ENCODE data around the gene AKAP17A.

DNA sequence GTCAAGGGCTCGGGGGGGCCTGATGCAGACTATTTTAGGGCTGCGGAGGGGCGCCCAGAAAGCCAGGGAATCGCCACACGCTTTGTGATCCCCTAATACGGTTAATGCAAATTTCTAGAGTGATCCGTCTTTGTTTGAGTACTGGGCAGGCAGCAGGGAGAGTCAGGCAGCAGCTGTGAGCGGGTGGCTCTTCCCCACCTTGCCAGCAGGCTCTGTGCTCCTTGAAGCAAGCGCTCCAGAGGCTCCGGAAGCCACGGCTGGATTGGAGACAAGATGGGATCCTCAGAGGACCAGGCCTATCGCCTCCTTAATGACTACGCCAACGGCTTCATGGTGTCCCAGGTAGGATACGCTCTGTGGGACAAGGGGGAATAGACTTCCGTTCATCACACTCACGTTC is 23.5 kb downstream of the AKAP17A start, which contains the start of gene ASMT:
- TF ChIP-seq YY1 (IDR thresholded peaks at IDR 0.05), result no peak
- TF ChIP-seq, protein P1, sequence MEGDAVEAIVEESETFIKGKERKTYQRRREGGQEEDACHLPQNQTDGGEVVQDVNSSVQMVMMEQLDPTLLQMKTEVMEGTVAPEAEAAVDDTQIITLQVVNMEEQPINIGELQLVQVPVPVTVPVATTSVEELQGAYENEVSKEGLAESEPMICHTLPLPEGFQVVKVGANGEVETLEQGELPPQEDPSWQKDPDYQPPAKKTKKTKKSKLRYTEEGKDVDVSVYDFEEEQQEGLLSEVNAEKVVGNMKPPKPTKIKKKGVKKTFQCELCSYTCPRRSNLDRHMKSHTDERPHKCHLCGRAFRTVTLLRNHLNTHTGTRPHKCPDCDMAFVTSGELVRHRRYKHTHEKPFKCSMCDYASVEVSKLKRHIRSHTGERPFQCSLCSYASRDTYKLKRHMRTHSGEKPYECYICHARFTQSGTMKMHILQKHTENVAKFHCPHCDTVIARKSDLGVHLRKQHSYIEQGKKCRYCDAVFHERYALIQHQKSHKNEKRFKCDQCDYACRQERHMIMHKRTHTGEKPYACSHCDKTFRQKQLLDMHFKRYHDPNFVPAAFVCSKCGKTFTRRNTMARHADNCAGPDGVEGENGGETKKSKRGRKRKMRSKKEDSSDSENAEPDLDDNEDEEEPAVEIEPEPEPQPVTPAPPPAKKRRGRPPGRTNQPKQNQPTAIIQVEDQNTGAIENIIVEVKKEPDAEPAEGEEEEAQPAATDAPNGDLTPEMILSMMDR (IDR thresholded peaks at IDR 0.05; ENCODE audit: low read depth, low read length, missing input control), result no peak
- TF ChIP-seq RAD21 (IDR thresholded peaks at IDR 0.05), result no peak
- no peak for TF ChIP-seq SP1 (IDR thresholded peaks at IDR 0.05)
- TF ChIP-seq, protein P2, sequence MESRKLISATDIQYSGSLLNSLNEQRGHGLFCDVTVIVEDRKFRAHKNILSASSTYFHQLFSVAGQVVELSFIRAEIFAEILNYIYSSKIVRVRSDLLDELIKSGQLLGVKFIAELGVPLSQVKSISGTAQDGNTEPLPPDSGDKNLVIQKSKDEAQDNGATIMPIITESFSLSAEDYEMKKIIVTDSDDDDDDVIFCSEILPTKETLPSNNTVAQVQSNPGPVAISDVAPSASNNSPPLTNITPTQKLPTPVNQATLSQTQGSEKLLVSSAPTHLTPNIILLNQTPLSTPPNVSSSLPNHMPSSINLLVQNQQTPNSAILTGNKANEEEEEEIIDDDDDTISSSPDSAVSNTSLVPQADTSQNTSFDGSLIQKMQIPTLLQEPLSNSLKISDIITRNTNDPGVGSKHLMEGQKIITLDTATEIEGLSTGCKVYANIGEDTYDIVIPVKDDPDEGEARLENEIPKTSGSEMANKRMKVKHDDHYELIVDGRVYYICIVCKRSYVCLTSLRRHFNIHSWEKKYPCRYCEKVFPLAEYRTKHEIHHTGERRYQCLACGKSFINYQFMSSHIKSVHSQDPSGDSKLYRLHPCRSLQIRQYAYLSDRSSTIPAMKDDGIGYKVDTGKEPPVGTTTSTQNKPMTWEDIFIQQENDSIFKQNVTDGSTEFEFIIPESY (IDR thresholded peaks at IDR 0.05), result no peak
- no peak for TF ChIP-seq JUND (IDR thresholded peaks at IDR 0.05)
- TF ChIP-seq TAF1 (conservative IDR thresholded peaks at IDR 0.05), result no peak
- TF ChIP-seq, protein P3, sequence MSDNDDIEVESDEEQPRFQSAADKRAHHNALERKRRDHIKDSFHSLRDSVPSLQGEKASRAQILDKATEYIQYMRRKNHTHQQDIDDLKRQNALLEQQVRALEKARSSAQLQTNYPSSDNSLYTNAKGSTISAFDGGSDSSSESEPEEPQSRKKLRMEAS (IDR thresholded peaks at IDR 0.05), result no peak
- TF ChIP-seq, protein P4, sequence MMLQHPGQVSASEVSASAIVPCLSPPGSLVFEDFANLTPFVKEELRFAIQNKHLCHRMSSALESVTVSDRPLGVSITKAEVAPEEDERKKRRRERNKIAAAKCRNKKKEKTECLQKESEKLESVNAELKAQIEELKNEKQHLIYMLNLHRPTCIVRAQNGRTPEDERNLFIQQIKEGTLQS (IDR thresholded peaks at IDR 0.05), result no peak
